GM19324 (cell line): ENCODE data around the gene ARRDC3.
"Not testable (repeated sequence)": the region's sequence is repeated elsewhere in the genome, so short reads cannot be mapped to it uniquely, and the experiment has no call there.

ENCODE experiments used
- ATAC-seq: cut with Tn5 transposase; IDR thresholded peaks from one replicate; pipeline ENCODE4 v1.9.1; 2021; ENCODE audit warnings: mild to moderate bottlenecking, moderate library complexity; ENCODE audit not compliant: unreplicated experiment, low FRiP score

The ARRDC3 gene, protein sequence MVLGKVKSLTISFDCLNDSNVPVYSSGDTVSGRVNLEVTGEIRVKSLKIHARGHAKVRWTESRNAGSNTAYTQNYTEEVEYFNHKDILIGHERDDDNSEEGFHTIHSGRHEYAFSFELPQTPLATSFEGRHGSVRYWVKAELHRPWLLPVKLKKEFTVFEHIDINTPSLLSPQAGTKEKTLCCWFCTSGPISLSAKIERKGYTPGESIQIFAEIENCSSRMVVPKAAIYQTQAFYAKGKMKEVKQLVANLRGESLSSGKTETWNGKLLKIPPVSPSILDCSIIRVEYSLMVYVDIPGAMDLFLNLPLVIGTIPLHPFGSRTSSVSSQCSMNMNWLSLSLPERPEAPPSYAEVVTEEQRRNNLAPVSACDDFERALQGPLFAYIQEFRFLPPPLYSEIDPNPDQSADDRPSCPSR

DNA sequence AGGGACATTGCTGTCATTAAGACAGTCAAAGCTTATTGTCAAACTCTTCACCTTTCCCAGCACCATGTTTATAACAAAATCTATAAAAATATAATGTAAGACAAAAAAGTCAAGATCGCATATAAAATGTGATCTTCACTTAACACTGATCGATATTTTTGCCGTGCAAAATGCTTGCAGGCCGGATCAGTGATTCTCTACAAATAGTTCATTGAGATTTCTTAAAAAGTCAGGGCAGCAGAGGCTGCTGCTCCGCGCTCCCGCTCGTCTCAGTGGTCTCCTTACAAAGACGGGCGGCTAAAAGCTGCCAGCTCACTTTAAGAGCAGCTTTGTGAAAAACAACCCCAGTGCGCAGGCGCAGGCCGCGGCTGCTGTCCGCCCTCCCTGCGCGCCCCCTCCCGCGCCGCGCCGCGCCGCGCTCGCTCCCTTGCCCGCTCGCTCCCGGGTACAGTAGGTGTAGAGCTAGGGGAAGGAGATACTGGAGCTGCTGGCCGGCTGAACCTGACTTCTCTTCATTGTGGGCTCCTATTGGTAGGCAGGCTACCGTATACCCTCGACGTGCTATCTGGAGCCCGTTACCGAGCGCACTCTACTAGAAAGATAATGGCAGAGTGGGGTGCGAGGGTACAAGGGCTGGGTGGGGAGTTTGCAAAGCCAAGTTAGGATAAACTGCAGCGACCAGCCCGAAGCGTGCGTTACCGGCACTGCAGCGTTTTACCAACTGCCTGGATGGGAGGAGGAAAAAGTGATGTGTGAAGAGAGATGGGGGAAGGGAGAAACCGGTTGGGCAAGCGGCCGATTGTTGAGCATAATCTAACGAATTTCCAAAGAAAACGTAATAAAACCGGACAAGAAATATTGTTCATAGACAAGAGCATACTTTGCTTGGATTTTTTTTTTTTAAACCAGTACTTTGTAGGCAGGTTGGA lies at the start of gene ARRDC3:
Gene ARRDC3 (minus strand): TSS at position 291 of the 929 bp plus-strand sequence. CDS start 225 bp downstream, at position 66.
- ATAC-seq: peak; percentile 57

DNA sequence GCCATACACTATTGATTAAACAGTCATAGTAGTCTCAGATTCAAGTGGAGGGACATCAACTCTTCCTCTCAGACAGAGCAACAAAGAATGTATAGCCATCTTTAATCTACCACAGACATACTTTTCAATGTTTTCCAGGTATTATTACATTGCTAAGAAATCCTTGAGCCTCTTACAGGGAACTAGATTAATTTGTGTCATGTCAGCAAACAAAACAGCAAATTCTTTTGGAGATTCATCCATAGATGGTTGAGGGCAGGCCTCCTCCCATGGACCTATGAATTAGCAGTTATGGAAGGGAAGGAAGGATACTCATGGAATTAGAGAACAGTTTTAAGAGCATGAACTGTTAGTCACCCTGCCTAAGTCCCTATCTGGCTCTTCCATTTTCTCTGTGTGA lies 47.8 kb upstream of the ARRDC3 start:
- ATAC-seq: no peak

DNA sequence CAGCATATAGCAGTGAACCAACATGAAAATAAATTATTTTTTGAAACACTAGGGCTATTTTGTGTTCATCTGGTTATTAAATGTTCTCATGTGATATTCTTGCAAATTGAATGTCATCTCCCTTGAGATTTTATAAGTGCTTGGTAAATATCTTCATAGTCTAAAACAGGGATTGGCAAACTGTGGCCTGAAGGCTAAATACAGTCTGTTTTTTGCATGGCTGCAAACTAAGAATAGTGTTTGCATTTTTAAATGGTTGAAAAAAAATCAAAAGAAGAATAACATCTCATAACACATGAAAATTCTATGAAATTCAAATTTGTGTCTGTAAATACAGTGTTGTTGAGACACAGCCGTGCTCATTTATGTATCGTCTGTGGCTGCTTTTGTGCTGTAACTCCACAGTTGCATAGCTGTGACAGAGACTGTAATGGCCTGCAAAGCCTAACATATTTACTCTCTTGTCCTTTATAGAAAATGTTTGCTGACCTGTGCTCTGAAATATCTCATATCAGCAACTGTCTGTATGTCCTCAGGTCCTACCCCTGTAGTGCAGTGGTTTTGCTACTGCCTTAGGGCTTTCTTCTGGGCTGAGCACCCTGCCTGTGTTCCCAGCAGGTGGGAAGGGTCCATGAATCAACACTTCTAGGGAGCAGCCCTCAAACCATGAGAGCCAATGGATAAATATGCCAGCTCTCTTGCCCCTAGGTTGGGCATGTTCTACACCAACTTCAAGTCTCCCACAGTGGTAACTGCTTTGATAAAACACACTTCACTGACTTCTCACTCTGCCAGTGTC lies 41.7 kb upstream of the ARRDC3 start:
- ATAC-seq: no peak

DNA sequence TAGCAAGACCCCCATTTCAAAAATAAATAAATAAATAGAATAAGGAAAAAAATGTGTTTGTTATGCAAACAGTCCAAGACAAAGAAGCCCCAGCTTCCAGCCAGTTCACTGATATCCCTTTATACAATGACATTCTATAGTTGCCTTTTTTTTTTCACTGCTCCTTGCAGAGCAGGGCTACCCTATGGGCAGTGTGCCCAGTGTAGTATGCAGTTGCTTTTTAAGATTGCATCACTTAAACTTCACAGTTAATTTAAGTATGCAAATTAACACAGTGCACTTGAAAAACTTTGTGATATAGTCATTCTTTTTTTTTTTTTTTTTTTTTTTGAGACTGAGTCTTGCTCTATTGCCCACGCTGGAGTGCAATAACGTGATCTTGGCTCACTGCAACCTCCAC lies 40.8 kb upstream of the ARRDC3 start:
- no peak for ATAC-seq

DNA sequence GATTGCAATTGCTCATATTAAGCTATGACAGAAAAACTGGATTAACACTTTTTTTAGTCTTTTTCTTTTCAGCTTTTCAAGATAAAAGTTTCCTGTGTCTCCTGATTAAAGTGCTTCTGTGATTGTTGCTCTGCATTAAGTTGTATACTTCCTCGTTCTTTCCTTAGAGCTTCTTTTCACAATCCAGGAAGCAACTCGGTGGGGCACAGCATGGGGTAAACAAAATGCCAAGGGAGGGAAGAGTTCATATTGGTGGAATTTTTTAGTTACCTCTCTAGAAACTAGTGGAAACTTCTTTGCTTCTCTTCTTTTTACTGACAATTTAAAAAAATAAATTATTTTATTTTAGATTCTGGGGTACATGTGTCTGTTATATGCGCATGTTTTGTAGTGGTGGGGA lies 37.8 kb upstream of the ARRDC3 start:
- ATAC-seq: no peak

DNA sequence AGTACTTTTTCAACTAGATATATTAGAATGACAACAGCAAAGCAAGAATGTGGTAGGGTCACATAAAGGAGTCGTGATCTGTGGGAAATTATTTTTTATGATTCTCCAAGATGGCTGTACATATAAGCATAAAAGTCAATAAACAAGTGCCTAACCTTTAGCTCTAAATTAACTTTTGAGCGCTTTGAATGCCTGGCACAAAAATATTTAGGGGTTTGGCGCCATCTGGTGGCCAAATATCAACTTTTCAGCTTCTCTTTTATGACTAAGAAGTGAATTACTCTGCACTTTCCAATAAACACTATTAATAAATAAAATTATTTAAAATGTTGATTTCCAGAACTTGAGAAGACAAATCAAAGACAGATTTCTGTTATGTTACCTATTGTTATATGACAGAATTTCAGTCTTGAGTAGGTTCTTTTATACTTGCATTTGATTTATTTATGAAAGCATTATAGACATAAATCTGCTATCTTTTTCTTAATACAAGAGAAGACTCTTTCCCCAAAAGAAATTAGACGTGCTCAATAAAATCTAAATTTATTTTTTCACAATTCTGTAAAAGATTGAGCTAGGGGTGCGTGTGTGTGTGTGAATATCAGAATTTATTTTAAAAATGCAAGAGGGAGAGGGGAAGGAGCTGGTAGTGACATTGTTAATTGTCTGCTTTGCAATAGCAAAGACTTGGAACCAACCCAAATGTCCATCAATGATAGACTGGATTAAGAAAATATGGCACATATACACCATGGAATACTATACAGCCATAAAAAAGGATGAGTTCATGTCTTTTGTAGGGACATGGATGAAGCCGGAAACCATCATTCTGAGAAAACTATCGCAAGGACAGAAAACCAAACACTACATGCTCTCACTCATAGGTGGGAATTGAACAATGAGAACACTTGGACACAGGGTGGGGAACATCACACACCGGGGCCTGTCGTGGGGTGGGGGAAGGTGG lies 36.7 kb upstream of the ARRDC3 start:
- ATAC-seq: no peak

DNA sequence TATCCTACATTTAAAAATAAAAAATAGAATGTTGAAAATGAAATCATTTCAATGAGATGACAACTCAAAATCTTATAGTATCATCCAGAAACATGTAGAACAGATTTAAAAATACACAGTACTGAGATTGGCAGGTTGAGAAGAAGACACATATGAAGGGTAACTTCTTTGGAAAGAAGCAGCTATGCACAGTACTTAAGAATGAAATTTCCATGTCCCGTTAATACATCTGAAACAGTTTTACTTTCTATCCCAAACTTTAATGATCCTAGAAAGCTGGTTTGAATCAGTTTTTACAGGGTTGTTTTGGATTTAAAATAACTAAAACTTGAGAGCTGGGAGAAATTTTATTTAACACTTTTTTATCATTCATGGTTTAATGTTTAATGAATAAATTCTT lies 36.0 kb upstream of the ARRDC3 start:
- ATAC-seq: no peak

DNA sequence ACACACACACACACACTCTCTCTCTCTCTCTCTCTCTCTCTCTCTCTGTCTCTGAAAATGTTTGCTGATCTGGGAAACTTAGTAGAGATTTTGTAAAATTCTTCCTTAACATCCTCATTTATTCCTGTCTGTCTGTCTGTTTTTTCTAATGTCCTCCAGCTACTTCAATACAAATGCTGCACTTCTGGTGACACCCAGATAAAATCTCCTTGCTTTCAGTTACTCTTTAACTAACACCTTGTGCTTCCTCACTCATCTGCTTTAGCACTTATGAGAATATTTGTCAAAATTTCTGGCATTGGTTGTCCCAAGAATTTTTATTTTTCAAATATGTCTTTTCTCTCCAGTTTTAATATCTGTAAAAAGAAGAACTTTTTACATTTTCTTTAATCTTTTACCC lies 35.0 kb upstream of the ARRDC3 start:
- ATAC-seq: no peak

DNA sequence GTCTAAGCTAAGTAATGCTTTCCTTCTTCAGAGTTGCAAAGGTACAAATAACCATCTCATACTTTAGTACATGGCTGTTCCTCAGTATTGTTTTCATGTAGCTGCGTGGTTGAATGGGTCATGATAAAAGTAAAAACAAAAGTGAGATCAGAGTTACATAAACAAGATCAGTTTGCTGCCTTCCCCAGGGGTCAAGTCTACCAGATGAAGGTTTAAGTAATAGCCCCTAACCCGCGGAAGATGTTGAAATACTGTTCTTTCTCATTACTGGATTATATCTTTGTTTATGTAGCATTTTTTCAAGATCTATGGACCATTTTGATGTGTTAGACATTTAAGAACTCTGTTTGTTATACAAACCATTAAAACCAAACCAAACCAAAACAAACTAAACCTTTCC lies 34.1 kb upstream of the ARRDC3 start:
- ATAC-seq: no peak

DNA sequence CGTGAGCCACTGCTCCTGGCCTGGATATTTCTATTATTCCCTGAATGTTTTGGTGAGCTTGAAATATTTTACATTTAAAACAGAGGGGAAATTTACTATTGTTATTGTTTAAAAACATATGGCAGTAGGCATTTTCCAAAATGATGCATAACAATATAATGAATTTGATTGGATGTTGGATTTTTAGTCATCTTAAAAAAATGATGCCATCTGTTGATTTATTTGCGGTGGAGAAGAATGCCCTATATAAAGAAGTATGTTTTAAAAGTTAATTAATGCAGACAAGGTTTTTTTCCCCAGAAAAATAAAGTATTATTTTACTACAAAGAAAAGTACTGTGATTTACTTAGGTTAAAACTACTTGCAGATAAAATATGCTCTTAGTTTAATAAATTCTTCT lies 33.4 kb upstream of the ARRDC3 start:
- ATAC-seq: no peak

DNA sequence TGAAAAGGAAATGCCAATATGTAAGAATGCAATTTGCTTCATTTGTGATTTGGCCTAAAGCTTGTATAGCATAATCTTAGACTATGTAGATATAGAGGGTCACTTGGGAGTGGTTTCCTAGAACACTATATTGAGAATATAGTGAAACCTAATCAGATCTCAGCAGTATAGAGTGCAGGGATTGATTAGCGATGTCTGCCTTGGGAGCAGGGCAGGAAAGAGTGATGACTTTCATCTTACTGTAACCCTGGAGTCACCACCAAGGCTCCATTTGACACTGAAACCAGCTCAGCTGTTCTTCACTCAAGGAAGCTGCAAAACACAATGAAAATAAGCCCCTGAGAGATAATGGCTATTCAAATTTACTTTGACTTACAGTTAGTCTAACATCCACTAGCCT lies 26.2 kb upstream of the ARRDC3 start:
- ATAC-seq: no peak

DNA sequence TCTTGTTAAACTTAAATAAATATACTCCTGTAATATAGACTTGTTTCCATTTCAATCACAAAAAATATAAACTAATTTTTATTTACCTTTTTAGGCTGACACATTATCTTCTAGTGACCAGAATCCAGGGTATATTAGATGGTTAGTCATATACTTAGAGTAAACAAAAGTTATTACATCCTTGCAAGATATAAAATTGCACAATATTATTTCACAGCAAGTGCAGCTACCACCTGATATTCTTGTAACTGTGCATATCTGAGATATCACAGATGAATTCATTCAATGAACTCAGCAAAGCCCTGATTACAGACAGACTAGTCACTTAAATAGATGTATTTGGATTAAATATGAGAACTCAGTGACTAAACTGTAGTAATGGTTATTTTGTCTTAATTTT lies 25.6 kb upstream of the ARRDC3 start:
- no peak for ATAC-seq

DNA sequence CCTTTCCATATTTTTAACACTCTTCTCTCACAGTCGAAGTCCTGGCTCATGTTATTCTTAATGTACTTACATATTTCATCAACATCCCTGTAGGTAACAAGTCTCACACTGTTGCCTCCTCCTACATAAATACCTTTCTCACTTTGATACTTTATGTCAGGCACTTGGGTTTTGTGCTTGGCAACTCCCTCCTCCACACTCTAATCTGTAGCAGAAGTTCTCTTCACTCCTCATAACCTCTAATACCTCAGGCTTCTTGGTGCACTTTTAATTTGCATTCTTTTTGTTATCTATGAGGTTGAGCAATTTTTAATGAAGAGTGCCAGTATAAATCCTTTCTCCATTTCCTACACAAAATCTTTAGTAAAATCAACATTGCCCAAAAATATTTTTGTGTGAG lies 24.1 kb upstream of the ARRDC3 start:
- no peak for ATAC-seq

DNA sequence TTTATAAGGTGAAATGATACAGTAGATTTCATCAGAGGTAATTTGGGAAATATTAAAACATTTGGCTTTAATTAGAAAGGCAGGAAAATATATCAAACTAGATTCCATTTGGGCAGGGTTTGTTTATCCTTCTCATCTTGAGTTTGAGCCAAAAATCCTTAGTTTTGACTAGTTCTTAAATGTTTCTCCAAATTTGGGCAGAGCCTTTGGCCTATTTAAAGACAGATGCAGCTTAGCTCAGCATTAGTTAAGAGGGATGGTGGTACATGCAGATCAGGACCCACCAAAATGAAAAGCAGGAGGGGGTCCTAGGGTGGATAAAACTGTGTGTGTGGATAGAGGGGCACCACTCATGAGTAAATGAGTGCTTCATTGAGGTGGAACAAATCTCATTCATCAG lies 20.3 kb upstream of the ARRDC3 start:
- no peak for ATAC-seq

DNA sequence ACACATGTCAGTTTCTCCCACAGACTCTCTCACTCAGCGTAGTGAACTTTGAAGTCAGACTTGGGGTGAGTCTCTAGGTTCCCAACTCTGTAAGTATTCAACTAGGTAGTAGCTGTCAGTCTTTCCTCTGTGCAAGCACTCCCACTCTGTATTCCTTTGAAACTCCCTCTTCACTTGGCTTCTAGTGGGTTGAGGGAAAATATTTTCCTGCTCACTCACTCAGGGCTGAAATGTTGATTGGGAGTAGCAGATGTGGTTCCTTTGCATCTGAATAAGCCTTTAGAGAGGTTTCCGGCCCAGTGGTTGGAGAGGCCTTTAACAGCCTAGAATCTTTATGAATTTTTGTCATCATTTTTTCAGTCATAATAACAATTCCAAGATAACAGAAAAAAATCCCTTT lies 18.1 kb upstream of the ARRDC3 start:
- no peak for ATAC-seq

DNA sequence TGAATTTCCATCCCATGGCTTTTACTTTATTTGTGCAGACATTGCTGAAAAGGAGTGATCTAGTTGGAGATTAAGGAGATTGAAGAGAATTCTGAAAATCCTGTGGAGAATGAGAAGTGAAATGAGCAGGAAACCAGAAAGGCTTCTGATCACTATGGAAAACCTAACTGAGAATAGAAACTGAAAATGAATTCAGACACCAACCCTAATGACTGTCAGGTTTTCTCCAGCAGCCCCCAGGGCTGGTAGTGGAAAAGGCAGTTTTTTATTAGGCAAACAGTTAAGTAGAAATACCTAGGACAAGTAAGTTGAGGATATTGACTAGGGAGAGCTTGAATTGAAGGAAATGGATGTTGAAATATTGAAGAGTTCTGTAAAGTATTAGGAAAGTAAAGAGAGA lies 14.7 kb upstream of the ARRDC3 start:
- peak; percentile 49 for ATAC-seq

DNA sequence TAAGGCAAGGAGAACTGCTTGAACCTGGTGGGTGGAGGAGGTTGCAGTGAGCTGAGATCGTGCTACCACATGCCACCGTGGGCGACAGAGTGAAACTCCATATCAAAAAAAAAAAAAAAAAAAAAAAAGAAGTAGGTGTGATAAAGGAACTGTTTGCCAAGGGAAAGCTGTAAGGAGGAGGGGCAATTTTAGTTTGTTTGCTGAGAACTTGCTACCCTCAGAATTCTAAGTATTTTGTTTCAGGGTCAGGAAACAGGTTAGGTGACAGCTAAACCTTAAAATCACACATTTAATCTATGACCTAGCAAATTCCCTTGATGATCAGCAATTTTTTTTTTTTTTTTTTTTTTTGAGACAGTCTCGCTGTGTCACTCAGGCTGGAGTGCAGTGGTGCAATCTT lies 7.2 kb upstream of the ARRDC3 start:
- no peak for ATAC-seq

DNA sequence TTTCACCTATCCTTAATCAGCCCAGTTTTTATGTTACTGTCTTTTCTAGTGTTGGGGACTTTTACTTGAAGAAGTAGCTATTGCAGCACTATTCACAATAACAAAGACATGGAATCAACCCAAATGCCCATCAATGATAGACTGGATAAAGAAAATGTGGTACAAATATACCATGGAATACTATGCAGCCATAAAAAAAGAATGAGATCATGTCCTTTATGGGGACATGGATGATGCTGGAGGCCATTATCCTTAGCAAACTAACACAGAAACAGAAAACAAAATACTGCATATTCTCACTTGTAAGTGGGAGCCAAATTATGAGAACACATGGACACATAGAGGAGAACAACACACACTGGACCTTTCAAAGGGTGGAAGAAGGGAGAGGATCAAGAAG lies 6.4 kb upstream of the ARRDC3 start:
- not testable (repeated sequence) for ATAC-seq

DNA sequence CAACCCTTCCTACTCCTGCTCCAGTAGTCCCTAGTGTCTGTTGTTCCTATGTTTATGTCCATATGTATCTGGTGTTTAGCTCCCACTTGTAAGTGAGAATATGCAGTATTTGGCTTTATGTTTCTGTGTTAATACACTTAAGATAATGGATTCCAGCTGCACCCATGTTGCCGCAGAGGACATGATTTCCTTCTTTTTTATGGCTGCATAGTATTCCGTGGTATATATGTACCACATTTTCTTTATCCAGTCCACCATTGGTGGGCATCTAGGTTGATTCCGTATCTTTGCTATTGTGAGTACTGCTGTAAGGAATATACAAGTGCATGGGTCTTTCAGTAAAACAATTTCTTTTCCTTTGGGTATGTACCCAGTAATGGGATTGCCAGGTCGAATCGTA lies 5.2 kb upstream of the ARRDC3 start:
- ATAC-seq: no peak

DNA sequence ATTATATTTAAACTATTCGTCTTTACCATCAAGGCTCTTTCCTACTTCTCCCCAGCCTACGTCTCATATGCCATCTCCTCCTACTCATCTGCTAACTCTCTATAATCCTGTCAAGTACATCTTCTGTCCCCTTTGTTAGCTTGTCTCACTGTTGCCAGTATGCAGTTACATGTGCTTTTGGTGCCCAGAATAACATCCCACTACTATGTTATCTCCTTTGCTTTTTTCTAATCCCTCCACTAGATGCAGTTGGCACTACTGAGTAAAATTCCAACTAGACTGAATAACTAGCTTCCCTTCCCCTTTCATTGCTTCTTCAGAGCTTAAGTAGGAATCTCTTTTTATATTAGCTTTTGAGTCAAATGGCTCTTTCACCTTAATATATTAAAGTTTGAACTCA lies 3.0 kb upstream of the ARRDC3 start:
- ATAC-seq: no peak
